GM08714 (cell line): ENCODE data around the gene ECT2L.
A peak's percentile ranks its signal among the peaks of the same experiment; 100 is the strongest.

ENCODE experiments used
- H3K4me3 ChIP-seq: fragments of 200-500 bp; sonication (Bioruptor generic); 2 replicates; pipeline ENCODE4 v1.5.1; 2014; ENCODE audit warnings: mild to moderate bottlenecking, low read length, inconsistent platforms
- ZNF274 ChIP-seq: IDR thresholded peaks from 2 replicates; pipeline ENCODE4 v1.6.1; 2012; ENCODE audit warnings: mild to moderate bottlenecking, low read depth, low read length

Gene ECT2L

GRCh38 chr6:138863321-138863720 lies 67.4 kb downstream of the ECT2L start:
- TF ChIP-seq ZNF274, result no peak
- no peak overlapping the region for H3K4me3 ChIP-seq

- no peak for TF ChIP-seq ZNF274
- no peak overlapping the region for H3K4me3 ChIP-seq
Measured at GRCh38 chr6:138864343-138864890, 68.5 kb downstream of the ECT2L start.

GRCh38 chr6:138865480-138866109 lies 69.7 kb downstream of the ECT2L start:
- TF ChIP-seq ZNF274, result no peak
- H3K4me3 ChIP-seq, result no peak overlapping the region

GRCh38 chr6:138868181-138868580 lies 72.3 kb downstream of the ECT2L start:
- H3K4me3 ChIP-seq, result no peak overlapping the region
- TF ChIP-seq ZNF274, result no peak

GRCh38 chr6:138869398-138869797 lies 73.5 kb downstream of the ECT2L start:
- no peak for TF ChIP-seq ZNF274
- H3K4me3 ChIP-seq, result no peak overlapping the region

- TF ChIP-seq ZNF274, result no peak
Measured at GRCh38 chr6:138873191-138873590, 77.3 kb downstream of the ECT2L start.

GRCh38 chr6:138882369-138883017 lies 86.6 kb downstream of the ECT2L start:
- no peak for TF ChIP-seq ZNF274

More at GRCh38 chr6:138873191-138873590, 77.3 kb downstream of the ECT2L start:
- no peak overlapping the region for H3K4me3 ChIP-seq

GRCh38 chr6:138885156-138885819 lies 89.4 kb downstream of the ECT2L start:
- no peak for TF ChIP-seq ZNF274
- H3K4me3 ChIP-seq, result no peak overlapping the region

More at GRCh38 chr6:138882369-138883017, 86.6 kb downstream of the ECT2L start:
- peak overlapping the region; percentile 15; the same call in 1 of the 2 replicates for H3K4me3 ChIP-seq

- H3K4me3 ChIP-seq, result no peak overlapping the region
- TF ChIP-seq ZNF274, result no peak
Measured at GRCh38 chr6:138891255-138891986, 95.5 kb downstream of the ECT2L start.

GRCh38 chr6:138896104-138896756 lies 100.3 kb downstream of the ECT2L start:
- no peak for TF ChIP-seq ZNF274
- H3K4me3 ChIP-seq, result no peak overlapping the region

GRCh38 chr6:138897031-138897430 lies 101.1 kb downstream of the ECT2L start:
- no peak for TF ChIP-seq ZNF274
- H3K4me3 ChIP-seq, result no peak overlapping the region

GRCh38 chr6:138907167-138907566 lies 111.3 kb downstream of the ECT2L start:
- H3K4me3 ChIP-seq, result no peak overlapping the region
- TF ChIP-seq ZNF274, result no peak

- no peak overlapping the region for H3K4me3 ChIP-seq
Measured at GRCh38 chr6:138909511-138909910, 113.6 kb downstream of the ECT2L start.

GRCh38 chr6:138909975-138910374 lies 114.1 kb downstream of the ECT2L start:
- no peak for TF ChIP-seq ZNF274
- no peak overlapping the region for H3K4me3 ChIP-seq

More at GRCh38 chr6:138909511-138909910, 113.6 kb downstream of the ECT2L start:
- TF ChIP-seq ZNF274, result no peak

- no peak overlapping the region for H3K4me3 ChIP-seq
- TF ChIP-seq ZNF274, result no peak
Measured at GRCh38 chr6:138912308-138912707, 116.4 kb downstream of the ECT2L start.
